ENCODE measurements around the gene CKS2. TPM values are rescaled to one million over a fixed set of nuclear protein-coding genes. Genes with fewer than 3 reads are reported as not detected.
A peak's percentile ranks its signal among the peaks of the same experiment; 100 is the strongest.
"Not testable (repeated sequence)": the region's sequence is repeated elsewhere in the genome, so short reads cannot be mapped to it uniquely, and the experiment has no call there.

CKS2 gene
- total RNA-seq, 2 experiments from 2014 or later: 236 to 256 TPM

DNA sequence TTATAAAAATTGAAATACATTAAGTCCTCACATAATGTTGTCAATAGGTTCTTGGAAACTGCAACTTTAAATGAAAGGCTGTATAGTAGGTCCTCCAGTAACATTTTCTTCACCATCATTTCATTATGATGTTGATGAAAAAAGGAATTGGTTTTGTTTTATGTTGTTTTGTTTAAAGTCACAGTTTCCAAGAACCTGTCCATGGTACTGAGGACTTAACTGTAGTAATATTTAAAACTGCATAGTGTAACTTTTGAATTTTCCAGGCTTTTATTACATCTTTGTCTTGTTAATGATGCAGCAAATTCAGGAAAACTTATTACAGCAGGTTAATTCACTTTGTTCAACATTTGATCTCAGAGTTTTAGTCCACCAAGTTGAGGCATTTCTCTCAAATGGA, 18.9 kb downstream of the CKS2 start:
- no peaks in the 10 kb centered on the region for H3K27me3 Mint-ChIP-seq
- ATAC-seq (no peak), DNase-seq (no peak)
- H3K36me3 Mint-ChIP-seq (ENCODE audit: low read depth): peaks cover 49% of the 10 kb centered on the region
- ChIA-PET POLR2A (no interaction called here), CTCF (no interaction called here)
- no peak overlapping the region for H3K4me3 Mint-ChIP-seq
- intact Hi-C loops (cut with DNase I, micrococcal nuclease): no loop called here
- H3K9me3 Mint-ChIP-seq (ENCODE audit: low read depth): no peaks in the 10 kb centered on the region
- H3K4me1 Mint-ChIP-seq: peaks cover 12% of the 10 kb centered on the region
- H3K27ac Mint-ChIP-seq: no peak overlapping the region

DNA sequence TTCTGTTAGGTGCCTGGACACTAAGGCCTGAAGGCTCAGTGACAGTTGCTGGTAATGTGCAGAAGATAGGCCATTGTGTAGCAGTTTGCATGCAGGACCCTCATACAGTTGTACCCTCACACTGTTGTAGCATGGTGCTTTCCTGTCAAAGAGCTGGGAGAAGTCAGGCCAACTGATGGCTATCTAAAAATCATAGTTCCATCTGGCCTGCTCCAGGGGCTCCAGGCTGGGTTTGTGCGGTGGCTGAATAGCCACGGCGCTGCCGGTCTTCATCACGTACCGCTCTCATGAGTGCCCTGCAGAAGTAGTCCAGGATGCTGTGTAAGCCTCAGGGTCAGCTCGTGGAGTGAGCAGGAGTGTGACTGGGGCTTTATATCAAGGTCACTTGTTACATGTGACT, 19.5 kb downstream of the CKS2 start:
- DNase-seq (no peak), ATAC-seq (no peak)
- Mint-ChIP-seq H3K9me3 (ENCODE audit: low read depth) (no peaks in the 10 kb centered on the region), H3K4me3 (no peak overlapping the region), H3K27ac (no peak overlapping the region), H3K4me1 (peaks cover 7% of the 10 kb centered on the region), H3K27me3 (no peaks in the 10 kb centered on the region), H3K36me3 (ENCODE audit: low read depth) (peaks cover 50% of the 10 kb centered on the region)
- ChIA-PET CTCF (no interaction called here), POLR2A (no interaction called here)
- intact Hi-C loops (cut with DNase I, micrococcal nuclease): no loop called here

DNA sequence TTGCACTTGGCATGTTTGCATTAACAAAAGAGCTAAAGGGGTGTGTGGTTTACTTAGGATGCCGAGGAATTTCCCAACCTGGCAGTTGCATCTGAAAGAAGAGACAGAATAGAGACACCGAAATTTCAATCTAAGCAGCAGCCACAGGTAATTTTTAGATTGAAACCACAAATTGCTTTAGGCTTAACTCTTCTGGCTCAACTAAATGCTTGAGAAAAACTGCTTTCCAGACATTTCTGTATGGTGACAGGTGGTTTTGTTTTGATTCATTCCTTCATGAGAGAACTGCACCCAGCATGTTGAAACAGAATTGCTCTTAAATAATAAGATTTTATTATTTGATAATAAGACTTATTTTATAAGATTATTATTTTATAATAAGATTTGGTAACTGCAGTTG, 28.8 kb downstream of the CKS2 start:
- CTCF ChIA-PET: interaction anchor here (0.7 to 1.7 kb wide), 7 partner anchors 8 to 1624 kb away, joined by 3 to 4 read pairs (median 3); no protein-coding TSS in a partner anchor
- DNase-seq (no peak), ATAC-seq (peak; percentile 40)
- H3K9me3 Mint-ChIP-seq (ENCODE audit: low read depth): peaks cover 5% of the 10 kb centered on the region
- peak overlapping the region; percentile 67 for H3K27ac Mint-ChIP-seq
- peaks cover 66% of the 10 kb centered on the region for H3K36me3 Mint-ChIP-seq (ENCODE audit: low read depth)
- peaks cover 52% of the 10 kb centered on the region for H3K4me1 Mint-ChIP-seq
- no peak overlapping the region for H3K4me3 Mint-ChIP-seq
- intact Hi-C loops (cut with DNase I, micrococcal nuclease): loop anchor here (1.0 to 2.0 kb wide), 2 partner anchors 21 kb away; partner anchors contain the start of gene SECISBP2 (in 1 of the 2)
- POLR2A ChIA-PET: interaction anchor here (0.6 to 1.0 kb wide), 2 partner anchors 19 to 261 kb away, joined by 3 to 5 read pairs; no protein-coding TSS in a partner anchor
- no peaks in the 10 kb centered on the region for H3K27me3 Mint-ChIP-seq

DNA sequence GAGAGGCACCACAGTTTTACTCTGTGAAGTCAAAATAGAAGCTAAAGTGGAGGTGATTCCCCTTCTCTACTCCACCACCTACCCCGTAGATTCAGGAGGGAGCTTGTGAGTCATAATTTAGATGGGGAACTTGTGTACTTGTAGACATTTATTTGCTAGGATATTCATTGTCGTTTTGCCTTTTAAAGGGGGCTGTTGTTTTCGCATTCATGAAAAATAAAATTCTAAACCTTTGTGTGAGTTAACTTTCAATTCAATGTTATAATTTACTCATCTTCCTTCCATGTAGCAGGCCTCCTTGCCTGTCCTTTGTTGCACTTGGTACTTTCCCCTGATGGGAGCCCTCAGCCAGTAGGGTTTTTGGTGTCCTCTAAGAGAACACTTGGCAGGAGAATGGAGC, 29.3 kb downstream of the CKS2 start:
- DNase-seq: no peak
- CTCF ChIA-PET: interaction anchor here (0.7 to 1.7 kb wide), 7 partner anchors 8 to 1624 kb away, joined by 3 to 4 read pairs (median 3); no protein-coding TSS in a partner anchor
- no peaks in the 10 kb centered on the region for H3K27me3 Mint-ChIP-seq
- peaks cover 53% of the 10 kb centered on the region for H3K4me1 Mint-ChIP-seq
- H3K27ac Mint-ChIP-seq: peak overlapping the region; percentile 66
- POLR2A ChIA-PET: interaction anchor here (1.0 kb wide), 1 partner anchor 20 kb away, joined by 3 read pairs; no protein-coding TSS in a partner anchor
- no peak overlapping the region for H3K4me3 Mint-ChIP-seq
- intact Hi-C loops (cut with DNase I, micrococcal nuclease): loop anchor here (1.0 to 2.0 kb wide), 2 partner anchors 21 to 22 kb away; partner anchors contain the start of gene SECISBP2 (in 1 of the 2)
- H3K9me3 Mint-ChIP-seq (ENCODE audit: low read depth): peaks cover 5% of the 10 kb centered on the region
- peaks cover 69% of the 10 kb centered on the region for H3K36me3 Mint-ChIP-seq (ENCODE audit: low read depth)
- peak; percentile 94 for ATAC-seq

DNA sequence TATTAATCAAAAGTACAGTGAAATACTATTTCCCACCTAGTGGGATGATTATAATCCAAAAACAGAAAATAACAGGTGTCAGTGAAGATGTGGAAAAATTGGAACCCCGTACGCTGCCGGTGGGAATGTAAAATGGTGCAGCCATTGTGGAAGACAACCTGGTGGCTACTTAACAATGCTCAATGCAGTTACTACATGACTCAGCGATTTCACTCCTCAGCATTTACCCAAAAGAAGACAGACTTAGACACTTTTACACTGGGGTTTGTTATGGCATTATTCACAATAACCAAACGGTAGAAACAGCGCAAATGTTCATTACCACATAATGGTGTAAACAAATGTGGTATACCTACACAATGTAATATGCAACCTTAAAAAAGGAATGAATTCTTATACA, 31.2 kb downstream of the CKS2 start:
- Mint-ChIP-seq H3K4me3 (no peak overlapping the region), H3K9me3 (ENCODE audit: low read depth) (peaks cover 5% of the 10 kb centered on the region), H3K36me3 (ENCODE audit: low read depth) (peaks cover 77% of the 10 kb centered on the region), H3K27ac (peak overlapping the region; percentile 49), H3K27me3 (no peaks in the 10 kb centered on the region), H3K4me1 (peaks cover 58% of the 10 kb centered on the region)
- ChIA-PET POLR2A (no interaction called here), CTCF (interaction anchor here (1.5 kb wide), 1 partner anchor 15 kb away, joined by 5 read pairs; no protein-coding TSS in a partner anchor)
- ATAC-seq (no peak), DNase-seq (no peak)
- intact Hi-C loops (cut with DNase I, micrococcal nuclease): no loop called here

DNA sequence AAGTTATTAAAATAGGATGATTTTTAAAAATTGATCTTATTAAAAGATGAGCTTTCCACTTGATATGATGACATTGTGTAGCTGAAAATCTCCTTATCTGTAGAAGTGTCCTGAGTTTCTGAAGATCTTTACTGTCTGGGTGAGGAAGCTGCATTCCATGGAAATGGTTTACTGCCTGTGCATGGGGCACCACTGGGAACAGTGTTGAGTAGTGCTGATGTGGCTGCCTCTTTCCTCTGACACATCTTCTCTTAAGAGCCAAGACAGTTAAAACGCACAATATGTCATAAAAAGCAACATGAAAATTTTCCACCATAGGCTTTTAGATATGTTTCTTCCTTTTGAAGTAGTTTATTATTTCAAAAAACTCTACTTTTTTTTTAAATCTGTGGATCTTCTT, 32.0 kb downstream of the CKS2 start:
- Mint-ChIP-seq H3K9me3 (ENCODE audit: low read depth) (peaks cover 5% of the 10 kb centered on the region), H3K36me3 (ENCODE audit: low read depth) (peaks cover 74% of the 10 kb centered on the region), H3K4me1 (peaks cover 57% of the 10 kb centered on the region), H3K27ac (no peak overlapping the region), H3K27me3 (no peaks in the 10 kb centered on the region), H3K4me3 (no peak overlapping the region)
- no peak for ATAC-seq
- POLR2A ChIA-PET: no interaction called here
- intact Hi-C loops (cut with DNase I, micrococcal nuclease): no loop called here
- CTCF ChIA-PET: interaction anchor here (1.5 kb wide), 1 partner anchor 14 kb away, joined by 5 read pairs; no protein-coding TSS in a partner anchor
- no peak for DNase-seq

DNA sequence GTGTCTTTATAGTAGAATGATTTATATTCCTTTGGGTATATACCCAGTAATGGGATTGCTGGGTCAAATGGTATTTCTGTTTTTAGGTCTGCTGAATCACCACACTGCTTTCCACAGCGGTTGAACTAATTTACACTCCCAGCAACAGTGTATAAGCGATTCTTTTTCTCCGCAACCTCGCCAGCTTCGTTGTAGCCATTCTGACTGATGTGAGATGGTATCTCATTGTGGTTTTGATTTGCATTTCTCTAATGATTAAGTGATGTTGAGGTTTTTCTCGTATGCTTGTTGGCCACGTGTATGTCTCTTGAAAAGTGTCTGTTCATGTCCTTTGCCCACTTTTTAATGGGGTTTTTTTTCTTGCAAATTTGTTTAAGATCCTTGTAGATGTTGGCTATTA, 32.8 kb downstream of the CKS2 start:
- Mint-ChIP-seq H3K4me1 (peaks cover 50% of the 10 kb centered on the region), H3K27ac (peak overlapping the region; percentile 47), H3K36me3 (ENCODE audit: low read depth) (peaks cover 74% of the 10 kb centered on the region)
- ATAC-seq; H3K27me3 Mint-ChIP-seq; DNase-seq; H3K4me3 Mint-ChIP-seq; intact Hi-C loops (cut with DNase I, micrococcal nuclease); POLR2A ChIA-PET; H3K9me3 Mint-ChIP-seq (ENCODE audit: low read depth): not testable (repeated sequence)
- CTCF ChIA-PET: interaction anchor here (1.5 kb wide), 1 partner anchor 14 kb away, joined by 5 read pairs; no protein-coding TSS in a partner anchor

DNA sequence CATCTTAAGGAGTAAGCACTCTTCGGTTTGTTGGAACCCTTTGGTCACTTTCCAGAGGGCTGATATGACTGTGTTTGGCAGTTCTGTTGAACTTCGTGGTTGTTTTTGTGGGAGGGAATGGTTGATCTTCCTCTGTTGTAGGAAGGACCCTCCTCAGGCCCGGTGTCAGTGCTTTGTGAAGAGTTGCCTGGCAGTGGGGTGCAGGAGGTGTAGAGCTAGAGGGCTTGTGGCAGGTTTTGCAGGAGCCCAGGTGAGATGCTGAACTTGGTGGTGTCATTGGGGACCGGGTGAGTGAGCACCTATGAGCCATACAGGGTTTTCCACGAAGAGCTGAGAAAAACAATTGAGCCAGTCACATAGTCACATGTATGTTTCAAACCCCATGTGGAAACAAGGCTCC, 34.5 kb downstream of the CKS2 start:
- H3K27me3 Mint-ChIP-seq: no peaks in the 10 kb centered on the region
- no peak overlapping the region for H3K4me3 Mint-ChIP-seq
- no peak for DNase-seq
- intact Hi-C loops (cut with DNase I, micrococcal nuclease): no loop called here
- H3K9me3 Mint-ChIP-seq (ENCODE audit: low read depth): peaks cover 5% of the 10 kb centered on the region
- POLR2A ChIA-PET: no interaction called here
- CTCF ChIA-PET: interaction anchor here (0.6 to 0.7 kb wide), 2 partner anchors 38 to 871 kb away, joined by 3 to 5 read pairs; no protein-coding TSS in a partner anchor
- no peak for ATAC-seq
- peak overlapping the region; percentile 33 for H3K27ac Mint-ChIP-seq
- H3K36me3 Mint-ChIP-seq (ENCODE audit: low read depth): peaks cover 84% of the 10 kb centered on the region
- H3K4me1 Mint-ChIP-seq: peaks cover 34% of the 10 kb centered on the region

DNA sequence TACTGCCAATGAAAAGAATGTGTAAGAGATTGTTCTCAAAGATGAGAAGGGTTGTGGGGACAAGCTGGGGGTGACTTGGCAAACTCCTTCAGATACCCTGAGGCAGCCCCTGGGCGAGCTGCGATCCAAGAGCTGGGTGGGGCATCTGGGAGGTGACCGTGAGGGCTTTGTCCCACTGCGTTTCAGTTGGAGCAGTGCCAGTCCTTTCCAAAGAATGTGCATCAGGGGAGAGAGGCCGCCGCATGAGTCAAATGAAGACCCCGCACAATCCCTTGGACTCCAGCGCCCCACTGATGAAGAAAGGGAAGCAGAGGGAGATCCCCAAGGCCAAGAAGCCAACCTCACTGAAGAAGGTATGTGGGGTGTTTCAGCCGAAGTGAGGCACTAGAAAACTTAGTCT, 35.7 kb downstream of the CKS2 start:
- intact Hi-C loops (cut with DNase I, micrococcal nuclease): no loop called here
- Mint-ChIP-seq H3K4me1 (peaks cover 35% of the 10 kb centered on the region), H3K27me3 (no peaks in the 10 kb centered on the region), H3K4me3 (no peak overlapping the region), H3K27ac (no peak overlapping the region), H3K9me3 (ENCODE audit: low read depth) (peaks cover 5% of the 10 kb centered on the region), H3K36me3 (ENCODE audit: low read depth) (peaks cover 83% of the 10 kb centered on the region)
- no peak for ATAC-seq
- POLR2A ChIA-PET: no interaction called here
- DNase-seq: no peak
- CTCF ChIA-PET: no interaction called here

DNA sequence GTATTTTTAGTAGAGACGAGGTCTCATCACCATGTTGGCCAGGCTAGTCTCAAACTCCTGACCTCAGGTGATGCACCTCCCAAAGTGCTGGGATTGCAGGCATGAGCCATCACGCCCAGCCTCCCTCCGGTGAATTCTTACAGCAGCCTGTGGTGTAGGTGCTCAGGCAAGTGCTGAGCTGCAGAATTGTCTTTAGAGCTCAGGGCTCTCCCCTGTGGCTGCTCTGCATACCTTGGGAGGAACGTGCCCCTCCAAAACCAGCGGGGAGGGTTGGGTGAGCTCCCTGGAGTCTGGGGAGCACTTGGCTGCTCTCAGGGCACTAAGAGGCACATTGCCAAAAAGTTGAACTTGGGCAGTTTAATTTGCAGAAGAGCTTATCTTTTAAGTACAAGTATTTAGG, 36.7 kb downstream of the CKS2 start:
- DNase-seq (no peak), ATAC-seq (no peak)
- H3K27ac Mint-ChIP-seq: no peak overlapping the region
- H3K4me1 Mint-ChIP-seq: peaks cover 36% of the 10 kb centered on the region
- CTCF ChIA-PET: interaction anchor here (0.7 to 0.8 kb wide), 2 partner anchors 13 to 53 kb away, joined by 3 read pairs; no protein-coding TSS in a partner anchor
- intact Hi-C loops (cut with DNase I, micrococcal nuclease): no loop called here
- H3K36me3 Mint-ChIP-seq (ENCODE audit: low read depth): peaks cover 80% of the 10 kb centered on the region
- no peak overlapping the region for H3K4me3 Mint-ChIP-seq
- H3K27me3 Mint-ChIP-seq: no peaks in the 10 kb centered on the region
- POLR2A ChIA-PET: interaction anchor here (0.8 to 1.0 kb wide), 2 partner anchors 10 to 15 kb away, joined by 3 read pairs; no protein-coding TSS in a partner anchor
- peaks cover 5% of the 10 kb centered on the region for H3K9me3 Mint-ChIP-seq (ENCODE audit: low read depth)

DNA sequence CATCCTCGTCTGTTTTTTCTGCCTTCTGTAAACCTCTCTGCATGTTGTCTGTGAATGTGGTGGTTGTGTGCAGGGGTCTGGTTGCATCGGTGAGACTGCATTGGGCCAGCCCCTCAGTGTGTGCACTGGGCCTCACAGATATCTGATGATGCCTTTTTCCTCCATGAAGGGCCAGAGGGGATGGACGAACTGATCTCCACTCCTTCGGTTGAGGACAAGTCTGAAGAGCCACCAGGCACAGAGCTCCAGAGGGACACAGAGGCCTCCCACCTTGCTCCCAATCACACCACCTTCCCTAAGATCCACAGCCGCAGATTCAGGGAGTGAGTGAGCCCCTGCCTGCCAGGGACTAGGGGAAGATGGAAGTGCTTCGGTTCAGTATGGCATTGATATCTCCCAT, 38.6 kb downstream of the CKS2 start:
- Mint-ChIP-seq H3K4me1 (peaks cover 22% of the 10 kb centered on the region), H3K9me3 (ENCODE audit: low read depth) (no peaks in the 10 kb centered on the region), H3K4me3 (no peak overlapping the region), H3K36me3 (ENCODE audit: low read depth) (peaks cover 72% of the 10 kb centered on the region), H3K27ac (no peak overlapping the region), H3K27me3 (no peaks in the 10 kb centered on the region)
- ChIA-PET POLR2A (interaction anchor here (0.6 kb wide), 1 partner anchor 168 kb away, joined by 4 read pairs; no protein-coding TSS in a partner anchor), CTCF (no interaction called here)
- DNase-seq: no peak
- no peak for ATAC-seq
- intact Hi-C loops (cut with DNase I, micrococcal nuclease): no loop called here

DNA sequence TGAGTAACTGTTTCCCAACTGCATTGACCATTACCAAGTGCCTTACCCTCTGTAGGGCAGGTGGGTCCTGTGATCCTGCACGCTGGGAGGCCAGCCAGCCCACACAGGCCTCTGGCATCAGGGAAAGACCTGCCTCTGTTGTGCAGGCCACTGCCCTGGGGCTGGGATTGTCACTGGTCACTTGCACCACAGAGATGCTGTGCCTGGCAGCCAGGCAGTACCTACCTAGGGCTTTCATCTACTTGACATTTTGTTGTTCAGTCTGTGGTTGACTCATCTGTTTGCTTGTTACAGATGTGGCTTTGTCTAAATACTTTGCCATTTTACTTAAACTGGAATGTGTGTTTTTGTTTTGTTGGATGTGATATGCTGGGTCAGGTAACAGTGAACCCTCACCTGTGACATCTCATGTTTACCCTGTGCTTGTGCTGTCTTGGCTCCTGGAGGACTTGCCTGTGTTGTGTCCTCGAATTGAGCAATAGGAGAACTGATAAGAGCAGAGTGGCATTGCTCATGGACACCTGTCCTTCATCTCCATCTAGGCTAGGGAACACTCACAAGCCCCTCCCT, 40.1 kb downstream of the CKS2 start:
- no peak for ATAC-seq
- POLR2A ChIA-PET: no interaction called here
- CTCF ChIA-PET: interaction anchor here (0.7 kb wide), 1 partner anchor 235 kb away, joined by 3 read pairs; no protein-coding TSS in a partner anchor
- H3K4me3 Mint-ChIP-seq: no peak overlapping the region
- peaks cover 17% of the 10 kb centered on the region for H3K4me1 Mint-ChIP-seq
- DNase-seq: no peak
- no peaks in the 10 kb centered on the region for H3K9me3 Mint-ChIP-seq (ENCODE audit: low read depth)
- intact Hi-C loops (cut with DNase I, micrococcal nuclease): no loop called here
- H3K27ac Mint-ChIP-seq: peak overlapping the region; percentile 11
- no peaks in the 10 kb centered on the region for H3K27me3 Mint-ChIP-seq
- H3K36me3 Mint-ChIP-seq (ENCODE audit: low read depth): peaks cover 68% of the 10 kb centered on the region
